ENCODE results near the gene OPRL1. TPM values are rescaled to one million over a fixed set of nuclear protein-coding genes. Genes with fewer than 3 reads are reported as not detected.
A peak's percentile ranks its signal among the peaks of the same experiment; 100 is the strongest.
"Not testable (repeated sequence)": the region's sequence is repeated elsewhere in the genome, so short reads cannot be mapped to it uniquely, and the experiment has no call there.

OPRL1 gene
- total RNA-seq, 1 donor from 2014 or later, result 0.52 TPM

- H3K4me3 ChIP-seq (ENCODE audit: low read length in 3 of 3), result peak overlapping the region in 2 of 3 donors; percentile 49 to 61
- H3K27ac ChIP-seq (ENCODE audit: low read depth, low read length), result no peak overlapping the region
- peaks cover 16 to 26% (median 26%) of the 10 kb centered on the region in 3 donors for H3K4me1 ChIP-seq (ENCODE audit: control insufficient read depth in 3 of 3, insufficient read depth in 3 of 3, low read length in 3 of 3)
- peaks cover 0 to 4% (median 0%) of the 10 kb centered on the region in 3 donors for H3K9me3 ChIP-seq (ENCODE audit: control insufficient read depth in 3 of 3, low read length in 3 of 3)
- H3K27me3 ChIP-seq (ENCODE audit: control insufficient read depth in 3 of 3, insufficient read depth in 3 of 3, low read length in 3 of 3), result peaks cover 40 to 51% (median 40%) of the 10 kb centered on the region in 3 donors
- H3K36me3 ChIP-seq (ENCODE audit: control insufficient read depth in 3 of 3, insufficient read depth in 3 of 3, low read length in 3 of 3), result no peaks in the 10 kb centered on the region
- peak overlapping the region in 1 of 3 donors; percentile 45 for H3K9ac ChIP-seq (ENCODE audit: low read depth in 1 of 3, low read length in 3 of 3)
Observed at GRCh38 chr20:64083378-64083803, 3.5 kb downstream of the OPRL1 start.

GRCh38 chr20:64083804-64084684 lies 4.2 kb downstream of the OPRL1 start, which contains the start of gene LKAAEAR1:
Gene LKAAEAR1, minus strand, starts transcription at chr20:64084398. Its CDS starts 179 bp downstream, at chr20:64084219.
- Histone ChIP-seq H3K4me3 (ENCODE audit: low read length in 3 of 3) (peak within 1 kb of the TSS in 2 of 3 donors; percentile 49 to 61), H3K9me3 (ENCODE audit: control insufficient read depth in 3 of 3, low read length in 3 of 3) (peaks cover 0 to 4% (median 0%) of the 10 kb centered on the region in 3 donors), H3K9ac (ENCODE audit: low read depth in 1 of 3, low read length in 3 of 3) (peak within 1 kb of the TSS in 1 of 3 donors; percentile 45), H3K36me3 (ENCODE audit: control insufficient read depth in 3 of 3, insufficient read depth in 3 of 3, low read length in 3 of 3) (no peaks in the 10 kb centered on the region), H3K27ac (ENCODE audit: low read depth, low read length) (no peak within 1 kb of the TSS), H3K27me3 (ENCODE audit: control insufficient read depth in 3 of 3, insufficient read depth in 3 of 3, low read length in 3 of 3) (peaks cover 38 to 51% (median 44%) of the 10 kb centered on the region in 3 donors), H3K4me1 (ENCODE audit: control insufficient read depth in 3 of 3, insufficient read depth in 3 of 3, low read length in 3 of 3) (peaks cover 9 to 20% (median 19%) of the 10 kb centered on the region in 3 donors)

GRCh38 chr20:64084685-64085152 lies 4.8 kb downstream of the OPRL1 start:
- Histone ChIP-seq H3K9me3 (ENCODE audit: control insufficient read depth in 3 of 3, low read length in 3 of 3) (peaks cover 0 to 4% (median 0%) of the 10 kb centered on the region in 3 donors), H3K36me3 (ENCODE audit: control insufficient read depth in 3 of 3, insufficient read depth in 3 of 3, low read length in 3 of 3) (no peaks in the 10 kb centered on the region), H3K4me3 (ENCODE audit: low read length in 3 of 3) (no peak overlapping the region), H3K27ac (ENCODE audit: low read depth, low read length) (no peak overlapping the region), H3K27me3 (ENCODE audit: control insufficient read depth in 3 of 3, insufficient read depth in 3 of 3, low read length in 3 of 3) (peaks cover 38 to 56% (median 45%) of the 10 kb centered on the region in 3 donors), H3K4me1 (ENCODE audit: control insufficient read depth in 3 of 3, insufficient read depth in 3 of 3, low read length in 3 of 3) (peaks cover 7 to 18% (median 15%) of the 10 kb centered on the region in 3 donors), H3K9ac (ENCODE audit: low read depth in 1 of 3, low read length in 3 of 3) (no peak overlapping the region)

- Histone ChIP-seq H3K4me3 (ENCODE audit: low read length in 3 of 3) (no peak overlapping the region), H3K27ac (ENCODE audit: low read depth, low read length) (no peak overlapping the region), H3K36me3 (ENCODE audit: control insufficient read depth in 3 of 3, insufficient read depth in 3 of 3, low read length in 3 of 3) (no peaks in the 10 kb centered on the region), H3K27me3 (ENCODE audit: control insufficient read depth in 3 of 3, insufficient read depth in 3 of 3, low read length in 3 of 3) (peaks cover 41 to 63% (median 52%) of the 10 kb centered on the region in 3 donors), H3K4me1 (ENCODE audit: control insufficient read depth in 3 of 3, insufficient read depth in 3 of 3, low read length in 3 of 3) (peaks cover 7 to 13% (median 13%) of the 10 kb centered on the region in 3 donors), H3K9me3 (ENCODE audit: control insufficient read depth in 3 of 3, low read length in 3 of 3) (peaks cover 0 to 4% (median 0%) of the 10 kb centered on the region in 3 donors), H3K9ac (ENCODE audit: low read depth in 1 of 3, low read length in 3 of 3) (no peak overlapping the region)
Observed at GRCh38 chr20:64086801-64087200, 6.9 kb downstream of the OPRL1 start.

- not testable (repeated sequence) for H3K9ac ChIP-seq (ENCODE audit: low read depth in 1 of 3, low read length in 3 of 3); H3K36me3 ChIP-seq (ENCODE audit: control insufficient read depth in 3 of 3, insufficient read depth in 3 of 3, low read length in 3 of 3); H3K27ac ChIP-seq (ENCODE audit: low read depth, low read length); H3K4me3 ChIP-seq (ENCODE audit: low read length in 3 of 3); H3K9me3 ChIP-seq (ENCODE audit: control insufficient read depth in 3 of 3, low read length in 3 of 3)
- Histone ChIP-seq H3K27me3 (ENCODE audit: control insufficient read depth in 3 of 3, insufficient read depth in 3 of 3, low read length in 3 of 3) (peaks cover 40 to 65% (median 52%) of the 10 kb centered on the region in 3 donors), H3K4me1 (ENCODE audit: control insufficient read depth in 3 of 3, insufficient read depth in 3 of 3, low read length in 3 of 3) (peaks cover 7 to 13% (median 13%) of the 10 kb centered on the region in 3 donors)
Observed at GRCh38 chr20:64087226-64087825, 7.4 kb downstream of the OPRL1 start.

- H3K9ac ChIP-seq (ENCODE audit: low read depth in 1 of 3, low read length in 3 of 3); H3K9me3 ChIP-seq (ENCODE audit: control insufficient read depth in 3 of 3, low read length in 3 of 3); H3K27ac ChIP-seq (ENCODE audit: low read depth, low read length); H3K4me3 ChIP-seq (ENCODE audit: low read length in 3 of 3); H3K36me3 ChIP-seq (ENCODE audit: control insufficient read depth in 3 of 3, insufficient read depth in 3 of 3, low read length in 3 of 3); H3K4me1 ChIP-seq (ENCODE audit: control insufficient read depth in 3 of 3, insufficient read depth in 3 of 3, low read length in 3 of 3): not testable (repeated sequence)
- H3K27me3 ChIP-seq (ENCODE audit: control insufficient read depth in 3 of 3, insufficient read depth in 3 of 3, low read length in 3 of 3), result peaks cover 33 to 67% (median 46%) of the 10 kb centered on the region in 3 donors
Observed at GRCh38 chr20:64088586-64088985, 8.7 kb downstream of the OPRL1 start.

GRCh38 chr20:64090165-64090564 lies 10.3 kb downstream of the OPRL1 start:
- no peak overlapping the region for H3K4me3 ChIP-seq (ENCODE audit: low read length in 3 of 3)
- no peak overlapping the region for H3K9ac ChIP-seq (ENCODE audit: low read depth in 1 of 3, low read length in 3 of 3)
- no peaks in the 10 kb centered on the region for H3K4me1 ChIP-seq (ENCODE audit: control insufficient read depth in 3 of 3, insufficient read depth in 3 of 3, low read length in 3 of 3)
- peaks cover 0 to 4% (median 0%) of the 10 kb centered on the region in 3 donors for H3K9me3 ChIP-seq (ENCODE audit: control insufficient read depth in 3 of 3, low read length in 3 of 3)
- H3K36me3 ChIP-seq (ENCODE audit: control insufficient read depth in 3 of 3, insufficient read depth in 3 of 3, low read length in 3 of 3), result no peaks in the 10 kb centered on the region
- no peak overlapping the region for H3K27ac ChIP-seq (ENCODE audit: low read depth, low read length)
- peaks cover 21 to 52% (median 31%) of the 10 kb centered on the region in 3 donors for H3K27me3 ChIP-seq (ENCODE audit: control insufficient read depth in 3 of 3, insufficient read depth in 3 of 3, low read length in 3 of 3)

- Histone ChIP-seq H3K27me3 (ENCODE audit: control insufficient read depth in 3 of 3, insufficient read depth in 3 of 3, low read length in 3 of 3) (peaks cover 21 to 49% (median 22%) of the 10 kb centered on the region in 3 donors), H3K36me3 (ENCODE audit: control insufficient read depth in 3 of 3, insufficient read depth in 3 of 3, low read length in 3 of 3) (no peaks in the 10 kb centered on the region), H3K4me3 (ENCODE audit: low read length in 3 of 3) (no peak overlapping the region), H3K9ac (ENCODE audit: low read depth in 1 of 3, low read length in 3 of 3) (no peak overlapping the region), H3K27ac (ENCODE audit: low read depth, low read length) (no peak overlapping the region), H3K9me3 (ENCODE audit: control insufficient read depth in 3 of 3, low read length in 3 of 3) (peaks cover 0 to 4% (median 0%) of the 10 kb centered on the region in 3 donors), H3K4me1 (ENCODE audit: control insufficient read depth in 3 of 3, insufficient read depth in 3 of 3, low read length in 3 of 3) (no peaks in the 10 kb centered on the region)
Observed at GRCh38 chr20:64091340-64091739, 11.5 kb downstream of the OPRL1 start.

- Histone ChIP-seq H3K27me3 (ENCODE audit: control insufficient read depth in 3 of 3, insufficient read depth in 3 of 3, low read length in 3 of 3) (peaks cover 21 to 48% (median 22%) of the 10 kb centered on the region in 3 donors), H3K27ac (ENCODE audit: low read depth, low read length) (no peak overlapping the region), H3K36me3 (ENCODE audit: control insufficient read depth in 3 of 3, insufficient read depth in 3 of 3, low read length in 3 of 3) (no peaks in the 10 kb centered on the region), H3K9ac (ENCODE audit: low read depth in 1 of 3, low read length in 3 of 3) (no peak overlapping the region), H3K4me1 (ENCODE audit: control insufficient read depth in 3 of 3, insufficient read depth in 3 of 3, low read length in 3 of 3) (no peaks in the 10 kb centered on the region), H3K9me3 (ENCODE audit: control insufficient read depth in 3 of 3, low read length in 3 of 3) (peaks cover 0 to 4% (median 0%) of the 10 kb centered on the region in 3 donors), H3K4me3 (ENCODE audit: low read length in 3 of 3) (no peak overlapping the region)
Observed at GRCh38 chr20:64091770-64092169, 11.9 kb downstream of the OPRL1 start.

Data from skeletal muscle tissue (tissue), 4 donors.